ENCODE measurements around the gene FXYD7. TPM values are rescaled to one million over a fixed set of nuclear protein-coding genes. Genes with fewer than 3 reads are reported as not detected.

FXYD7 gene
- total RNA-seq, 2 experiments from 2014 or later = 0.50 to 6.1 TPM

DNA sequence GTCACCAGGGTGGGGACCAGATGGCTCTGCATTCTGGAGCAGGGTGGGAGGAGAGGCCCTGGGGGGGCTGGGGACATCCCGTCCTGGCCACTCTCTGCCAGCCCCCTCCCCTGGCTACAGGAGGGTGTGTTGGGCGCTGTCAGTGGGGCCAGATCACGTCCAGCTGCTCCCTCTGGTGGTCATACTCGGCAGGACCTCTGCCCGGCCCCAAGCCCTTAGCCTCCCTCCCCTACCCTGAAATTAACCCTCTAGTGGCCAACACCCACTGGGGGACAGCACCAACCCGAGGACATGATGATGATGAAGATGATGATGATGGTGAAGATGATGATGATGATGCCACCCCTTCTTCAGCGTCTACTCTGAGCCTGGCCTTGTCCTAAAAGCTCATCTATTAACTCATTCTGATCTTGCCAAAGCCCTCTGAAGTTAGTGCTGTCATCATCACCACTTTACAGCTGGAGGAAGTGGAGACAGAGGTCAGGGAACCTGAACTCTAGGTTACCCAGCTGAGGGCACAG lies 7.6 kb upstream of the FXYD7 start:
- Histone ChIP-seq H2AFZ (ENCODE audit: low read length) (no peak overlapping the region), H3K4me3 (ENCODE audit: low read depth, low read length, poor library complexity, severe bottlenecking) (no peak overlapping the region), H3K27ac (ENCODE audit: low read depth, low read length, poor library complexity, severe bottlenecking) (no peak overlapping the region), H3K9me3 (ENCODE audit: low read length) (no peaks in the 10 kb centered on the region), H3K36me3 (ENCODE audit: insufficient read depth, low read length) (no peaks in the 10 kb centered on the region), H3K4me2 (ENCODE audit: low read length) (no peak overlapping the region; the same call in 1 of the 2 replicates), H4K20me1 (ENCODE audit: insufficient read depth, low read length) (no peaks in the 10 kb centered on the region), H3K79me2 (ENCODE audit: insufficient read depth, low read depth, low read length) (no peaks in the 10 kb centered on the region), H3K9me2 (ENCODE audit: insufficient read depth, low read length) (no peaks in the 10 kb centered on the region), H3K4me1 (ENCODE audit: insufficient read depth, low read length, poor library complexity, severe bottlenecking) (peaks cover 9% of the 10 kb centered on the region)
- POLR2A ChIA-PET = no interaction called here
- BruUV-seq (replicated peaks) = no TSS peak
- TF ChIP-seq EZH2phosphoT487 (IDR thresholded peaks at IDR 0.05; ENCODE audit: borderline replicate concordance, low read depth, low read length) = no peak
- TF ChIP-seq, protein P1, sequence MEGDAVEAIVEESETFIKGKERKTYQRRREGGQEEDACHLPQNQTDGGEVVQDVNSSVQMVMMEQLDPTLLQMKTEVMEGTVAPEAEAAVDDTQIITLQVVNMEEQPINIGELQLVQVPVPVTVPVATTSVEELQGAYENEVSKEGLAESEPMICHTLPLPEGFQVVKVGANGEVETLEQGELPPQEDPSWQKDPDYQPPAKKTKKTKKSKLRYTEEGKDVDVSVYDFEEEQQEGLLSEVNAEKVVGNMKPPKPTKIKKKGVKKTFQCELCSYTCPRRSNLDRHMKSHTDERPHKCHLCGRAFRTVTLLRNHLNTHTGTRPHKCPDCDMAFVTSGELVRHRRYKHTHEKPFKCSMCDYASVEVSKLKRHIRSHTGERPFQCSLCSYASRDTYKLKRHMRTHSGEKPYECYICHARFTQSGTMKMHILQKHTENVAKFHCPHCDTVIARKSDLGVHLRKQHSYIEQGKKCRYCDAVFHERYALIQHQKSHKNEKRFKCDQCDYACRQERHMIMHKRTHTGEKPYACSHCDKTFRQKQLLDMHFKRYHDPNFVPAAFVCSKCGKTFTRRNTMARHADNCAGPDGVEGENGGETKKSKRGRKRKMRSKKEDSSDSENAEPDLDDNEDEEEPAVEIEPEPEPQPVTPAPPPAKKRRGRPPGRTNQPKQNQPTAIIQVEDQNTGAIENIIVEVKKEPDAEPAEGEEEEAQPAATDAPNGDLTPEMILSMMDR (conservative IDR thresholded peaks at IDR 0.05; ENCODE audit: low read length) = peak; percentile 91
- DNase-seq (ENCODE audit: low spot score) = peak; percentile 79
- intact Hi-C loops (cut with micrococcal nuclease; ENCODE audit: unreplicated experiment) = loop anchor here (1.0 to 2.0 kb wide), 3 partner anchors 21 to 68 kb away; no protein-coding TSS in a partner anchor
- CTCF ChIA-PET (ENCODE audit: unreplicated experiment) = interaction anchor here (0.5 to 2.5 kb wide), 3 partner anchors 10 to 70 kb away, joined by 4 to 16 read pairs (median 5); no protein-coding TSS in a partner anchor

DNA sequence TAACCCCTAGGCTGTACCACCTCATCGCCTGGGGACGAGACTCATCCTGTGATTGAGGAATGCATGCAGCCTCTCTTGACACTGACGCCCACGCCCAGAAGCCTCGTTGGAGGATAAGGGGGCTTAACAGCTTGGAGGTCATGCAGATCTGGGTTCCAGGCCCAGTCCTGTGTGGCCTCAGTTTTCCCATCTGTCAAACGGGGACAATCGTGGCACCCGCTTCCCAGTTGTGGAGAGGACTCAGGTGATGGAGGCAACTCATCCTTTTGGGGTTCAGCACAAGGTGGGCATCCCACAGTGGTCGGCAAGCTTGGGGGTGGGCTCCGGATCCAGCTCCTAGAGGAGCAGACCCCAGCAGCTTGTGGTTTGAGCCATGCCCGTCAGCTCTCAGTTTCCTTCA lies 6.8 kb upstream of the FXYD7 start:
- intact Hi-C loops (cut with micrococcal nuclease; ENCODE audit: unreplicated experiment) = no loop called here
- Histone ChIP-seq H3K9me3 (ENCODE audit: low read length) (no peaks in the 10 kb centered on the region), H3K36me3 (ENCODE audit: insufficient read depth, low read length) (no peaks in the 10 kb centered on the region), H3K4me1 (ENCODE audit: insufficient read depth, low read length, poor library complexity, severe bottlenecking) (peaks cover 15% of the 10 kb centered on the region), H3K9me2 (ENCODE audit: insufficient read depth, low read length) (no peaks in the 10 kb centered on the region), H3K4me3 (ENCODE audit: low read depth, low read length, poor library complexity, severe bottlenecking) (no peak overlapping the region), H3K27ac (ENCODE audit: low read depth, low read length, poor library complexity, severe bottlenecking) (no peak overlapping the region), H4K20me1 (ENCODE audit: insufficient read depth, low read length) (no peaks in the 10 kb centered on the region), H3K4me2 (ENCODE audit: low read length) (no peak overlapping the region), H3K79me2 (ENCODE audit: insufficient read depth, low read depth, low read length) (no peaks in the 10 kb centered on the region), H2AFZ (ENCODE audit: low read length) (no peak overlapping the region)
- no TSS peak for BruUV-seq (replicated peaks)
- POLR2A ChIA-PET = interaction anchor here (1.1 kb wide), 1 partner anchor 66 kb away, joined by 3 read pairs; no protein-coding TSS in a partner anchor
- TF ChIP-seq, protein P1 (conservative IDR thresholded peaks at IDR 0.05; ENCODE audit: low read length) = no peak
- no peak for TF ChIP-seq EZH2phosphoT487 (IDR thresholded peaks at IDR 0.05; ENCODE audit: borderline replicate concordance, low read depth, low read length)
- CTCF ChIA-PET (ENCODE audit: unreplicated experiment) = interaction anchor here (0.5 to 2.5 kb wide), 4 partner anchors 11 to 84 kb away, joined by 4 to 16 read pairs (median 4); no protein-coding TSS in a partner anchor
- DNase-seq (ENCODE audit: low spot score) = no peak

All from OCI-LY7 (cell line).